GM12878 (cell line): Measurements from ENCODE around the gene ETV7. TPM values are rescaled to one million over a fixed set of nuclear protein-coding genes. Genes with fewer than 3 reads are reported as not detected.

Source experiments
- ATF3 ChIP-seq: IDR thresholded peaks from 2 replicates; pipeline ENCODE4 v1.6.1; 2011; ENCODE audit warnings: low read depth, mild to moderate bottlenecking, low read length, moderate library complexity, borderline replicate concordance; ENCODE audit errors: extremely low read depth
- BCL11A ChIP-seq: IDR thresholded peaks from 2 replicates; pipeline ENCODE4 v1.6.1; 2011; ENCODE audit warnings: low read depth, low read length
- CHD1 ChIP-seq: IDR thresholded peaks from 2 replicates; pipeline ENCODE4 v1.6.1; 2012; ENCODE audit warnings: low read depth, low read length, improper control_type of control experiment
- CTCF ChIP-seq, 3 experiments: IDR thresholded peaks in 2 of 3; conservative IDR thresholded peaks in 1 of 3; 2 replicates each; pipeline ENCODE4 v1.5.1; 2011; ENCODE audit warnings: low read depth in 3 of 3, low read length in 3 of 3, mild to moderate bottlenecking in 3 of 3, control low read depth in 2 of 3, moderate library complexity in 2 of 3, inconsistent platforms in 1 of 3, mixed read lengths in 1 of 3; ENCODE audit not compliant: control insufficient read depth in 2 of 3, insufficient read depth in 1 of 3; ENCODE audit errors: extremely low read depth in 1 of 3
- ETV6 ChIP-seq, 2 experiments: fragments of 450-650 bp in 1 of 2; IDR thresholded peaks in 1 of 2; conservative IDR thresholded peaks in 1 of 2; 2 replicates each; pipeline ENCODE4 v1.6.1; 2014; ENCODE audit warnings: antibody characterized with exemption in 1 of 2, borderline replicate concordance in 1 of 2, low read depth in 1 of 2, mild to moderate bottlenecking in 1 of 2, moderate library complexity in 1 of 2
- EZH2 ChIP-seq: IDR thresholded peaks from 2 replicates; pipeline ENCODE4 v1.6.1; 2012; ENCODE audit warnings: low read depth, mild to moderate bottlenecking, control low read depth, inconsistent platforms, low read length, borderline replicate concordance; ENCODE audit not compliant: control insufficient read depth
- IKZF2 ChIP-seq, 2 experiments: fragments of 450-650 bp; IDR thresholded peaks; 2 replicates each; pipeline ENCODE4 v1.6.1; 2017; ENCODE audit warnings: mild to moderate bottlenecking in 2 of 2, moderate library complexity in 2 of 2
- NFYB ChIP-seq: IDR thresholded peaks from 2 replicates; pipeline ENCODE4 v1.6.1; 2011; ENCODE audit warnings: low read depth, mild to moderate bottlenecking, low read length, improper control_type of control experiment, moderate library complexity; ENCODE audit not compliant: insufficient read depth
- POLR2AphosphoS2 ChIP-seq: IDR thresholded peaks from 2 replicates; pipeline ENCODE4 v1.6.1; 2011; ENCODE audit warnings: low read depth, mild to moderate bottlenecking, low read length, improper control_type of control experiment, moderate library complexity
- SREBF2 ChIP-seq: IDR thresholded peaks from 2 replicates; pipeline ENCODE4 v1.6.1; 2012; ENCODE audit warnings: mild to moderate bottlenecking, low read length
- TBL1XR1 ChIP-seq: IDR thresholded peaks from 2 replicates; pipeline ENCODE4 v1.6.1; 2012; ENCODE audit warnings: low read depth, low read length, improper control_type of control experiment
- ZBTB4 ChIP-seq: fragments of 450-650 bp; formaldehyde crosslinking; IDR thresholded peaks from 2 replicates; pipeline ENCODE4 v1.4.0; 2022; ENCODE audit warnings: mild to moderate bottlenecking, moderate library complexity
- ZBTB40 ChIP-seq: fragments of 450-650 bp; IDR thresholded peaks from 2 replicates; pipeline ENCODE4 v1.6.1; 2016; ENCODE audit warnings: mild to moderate bottlenecking, moderate library complexity, borderline replicate concordance
- ZNF384 ChIP-seq: IDR thresholded peaks from 2 replicates; pipeline ENCODE4 v1.6.1; 2012; ENCODE audit warnings: low read depth, mild to moderate bottlenecking, low read length, improper control_type of control experiment, borderline replicate concordance
- ZNF592 ChIP-seq: fragments of 450-650 bp; IDR thresholded peaks from 2 replicates; pipeline ENCODE4 v1.6.1; 2017; ENCODE audit warnings: mild to moderate bottlenecking, moderate library complexity
- polyA plus RNA-seq, 11 experiments: library from polyadenylated mRNA; depleted of rRNA in 4 of 11; unstranded in 6 of 11; stranded (reverse) in 5 of 11; fragments of >200 nt; fragmentation: Nextera tagmentation in 4 of 11; fragmentation: Illumina TruSeq in 1 of 11; extraction: Ambion mirVana in 4 of 11; extraction: Trizol in 1 of 11; gene quantifications; 1 replicate in 1 of 11; 2 replicates in 10 of 11; pipeline versions ENCODE4 v1.2.1 to v1.2.3, GENCODE V29; 2011 to 2016; ENCODE audit warnings: inconsistent platforms in 2 of 11, missing spikeins in 2 of 11, low read depth in 1 of 11
- total RNA-seq, 4 experiments: library from RNA; depleted of rRNA in 3 of 4; stranded (reverse); fragments of >200 nt in 3 of 4; fragmentation: Illumina TruSeq in 1 of 4; extraction: Trizol in 1 of 4; gene quantifications; 2 replicates each; pipeline versions ENCODE4 v1.2.1 to v1.2.3, GENCODE V29; 2013 to 2021

Gene ETV7
- total and polyA plus RNA-seq, 10 of the 15 experiments (the other 5 are each of a cell fraction or from before 2014, with no cell fraction given), result 0.04 to 1.8 (median 1.3) TPM

GRCh38 chr6:36355819-36356218 is 31.6 kb downstream of the ETV7 start (continued):
- TF ChIP-seq ZNF592 (no peak), TBL1XR1 (no peak), BCL11A (peak; percentile 74), SREBF2 (no peak), ZNF384 (no peak), CHD1 (no peak), EZH2 (no peak), ETV6 (conservative IDR thresholded peaks at IDR 0.05 in 1 of 2, IDR thresholded peaks at IDR 0.05 in 1 of 2; ENCODE audit: borderline replicate concordance in 1 of 2, low read depth in 1 of 2) (no peak), CTCF (IDR thresholded peaks at IDR 0.05 in 2 of 3, conservative IDR thresholded peaks at IDR 0.05 in 1 of 3; ENCODE audit: control insufficient read depth in 2 of 3, extremely low read depth in 1 of 3, insufficient read depth in 1 of 3, low read depth in 3 of 3, low read length in 3 of 3) (no peak), ZBTB4 (no peak), POLR2AphosphoS2 (no peak), IKZF2 (IDR thresholded peaks at IDR 0.05) (peak; percentile 90 to 93), ZBTB40 (no peak), ATF3 (no peak), NFYB (no peak)
